Stimulated activated CD4-positive, alpha-beta T cell treated with anti-CD3 and anti-CD28 coated beads, Interleukin-2, amount 100 ng/mL, for 4 hours (primary cell): Measurements from ENCODE around the gene SNAPC2.
A peak's percentile ranks its signal among the peaks of the same experiment; 100 is the strongest.

Source experiments
- DNase-seq: peaks from one replicate; pipeline ENCODE4 v3.0.0-alpha.2; 2020; ENCODE audit warnings: low read depth

The SNAPC2 gene, protein sequence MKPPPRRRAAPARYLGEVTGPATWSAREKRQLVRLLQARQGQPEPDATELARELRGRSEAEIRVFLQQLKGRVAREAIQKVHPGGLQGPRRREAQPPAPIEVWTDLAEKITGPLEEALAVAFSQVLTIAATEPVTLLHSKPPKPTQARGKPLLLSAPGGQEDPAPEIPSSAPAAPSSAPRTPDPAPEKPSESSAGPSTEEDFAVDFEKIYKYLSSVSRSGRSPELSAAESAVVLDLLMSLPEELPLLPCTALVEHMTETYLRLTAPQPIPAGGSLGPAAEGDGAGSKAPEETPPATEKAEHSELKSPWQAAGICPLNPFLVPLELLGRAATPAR

DNA sequence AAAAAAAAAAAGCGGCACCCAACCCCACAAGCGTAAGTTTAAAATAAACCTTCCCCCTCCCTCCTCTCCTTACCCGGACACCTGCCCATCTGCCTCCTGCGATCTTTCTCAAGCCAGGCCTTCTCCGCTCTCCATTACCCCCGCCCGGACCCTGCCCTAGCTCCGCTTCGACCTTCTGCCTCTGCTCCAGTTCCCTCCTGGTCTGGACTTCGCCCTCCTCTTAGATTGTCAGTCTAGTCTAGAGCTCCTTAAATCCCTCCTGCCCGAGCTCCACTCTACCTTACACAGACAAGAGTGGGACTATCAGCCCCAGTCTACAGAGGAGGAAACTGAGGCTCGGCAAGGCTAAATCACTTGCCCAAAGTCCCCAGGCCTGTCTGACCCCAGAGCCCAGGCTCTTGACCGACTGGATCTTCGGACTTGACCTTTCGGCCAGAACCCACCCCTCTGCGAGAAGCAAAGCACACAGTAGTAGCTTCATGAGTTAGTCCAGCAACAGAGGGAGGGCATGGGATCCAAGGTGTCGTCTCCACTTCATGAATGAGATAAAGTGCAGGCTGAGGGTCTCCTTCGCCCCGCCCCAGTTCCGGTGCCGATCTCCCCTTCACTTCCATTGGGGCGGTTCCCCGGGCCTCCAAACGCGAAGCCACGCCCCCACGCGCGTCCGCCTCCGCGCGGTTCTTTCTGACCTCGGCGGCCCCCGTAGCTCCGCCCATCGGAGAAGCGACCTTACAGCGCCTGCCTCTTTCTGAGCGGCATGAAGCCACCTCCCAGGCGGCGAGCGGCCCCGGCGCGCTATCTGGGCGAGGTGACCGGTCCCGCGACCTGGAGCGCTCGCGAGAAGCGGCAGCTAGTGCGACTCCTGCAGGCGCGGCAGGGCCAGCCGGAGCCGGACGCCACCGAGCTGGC lies at the start of gene SNAPC2:
Gene SNAPC2 (plus strand): TSS at position 729 of the 909 bp plus-strand sequence. CDS start 29 bp downstream, at position 758.
- peak; percentile 96 for DNase-seq

DNA sequence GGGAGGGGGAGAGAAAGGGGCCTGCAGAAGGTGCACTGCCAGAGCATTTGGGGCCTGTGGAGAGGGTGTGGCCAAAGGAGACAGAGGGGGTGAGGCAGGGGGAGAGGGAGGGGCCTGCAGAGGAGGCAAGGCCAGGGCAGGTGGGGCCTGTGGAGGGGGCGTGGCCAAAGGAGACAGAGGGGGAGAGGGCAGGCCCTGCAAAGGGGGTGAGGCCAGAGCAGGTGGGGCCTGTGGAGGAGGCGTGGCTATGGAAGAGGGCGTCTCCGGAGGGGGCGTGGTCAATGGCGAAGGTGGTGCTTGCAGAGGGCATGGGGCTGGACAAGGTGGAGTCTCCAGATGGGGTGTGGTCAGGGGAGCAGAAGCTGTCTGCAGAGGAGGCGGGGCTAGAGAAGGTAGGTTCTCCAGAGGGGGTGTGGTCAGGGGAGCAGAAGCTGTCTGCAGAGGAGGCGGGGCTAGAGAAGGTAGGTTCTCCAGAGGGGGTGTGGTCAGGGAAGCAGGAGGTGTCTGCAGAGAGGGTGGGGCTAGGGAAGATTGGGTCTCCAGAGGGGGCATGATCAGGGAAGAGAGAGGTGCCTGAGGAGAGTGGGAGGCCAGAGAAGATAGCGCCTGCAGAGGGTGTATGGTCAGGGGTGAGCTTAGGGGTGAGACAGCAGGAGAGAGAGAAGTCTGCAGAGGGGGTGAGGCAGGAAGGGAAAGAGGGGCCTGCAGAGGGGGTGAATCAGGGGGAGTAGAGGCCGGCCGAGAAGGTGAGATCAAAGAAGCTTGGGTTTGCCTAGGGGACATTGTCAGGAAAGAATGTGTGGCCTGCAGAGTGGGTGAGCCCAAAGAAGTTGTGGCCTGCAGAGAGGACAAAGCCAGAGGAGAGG lies 49.3 kb upstream of the SNAPC2 start:
- DNase-seq: no peak

DNA sequence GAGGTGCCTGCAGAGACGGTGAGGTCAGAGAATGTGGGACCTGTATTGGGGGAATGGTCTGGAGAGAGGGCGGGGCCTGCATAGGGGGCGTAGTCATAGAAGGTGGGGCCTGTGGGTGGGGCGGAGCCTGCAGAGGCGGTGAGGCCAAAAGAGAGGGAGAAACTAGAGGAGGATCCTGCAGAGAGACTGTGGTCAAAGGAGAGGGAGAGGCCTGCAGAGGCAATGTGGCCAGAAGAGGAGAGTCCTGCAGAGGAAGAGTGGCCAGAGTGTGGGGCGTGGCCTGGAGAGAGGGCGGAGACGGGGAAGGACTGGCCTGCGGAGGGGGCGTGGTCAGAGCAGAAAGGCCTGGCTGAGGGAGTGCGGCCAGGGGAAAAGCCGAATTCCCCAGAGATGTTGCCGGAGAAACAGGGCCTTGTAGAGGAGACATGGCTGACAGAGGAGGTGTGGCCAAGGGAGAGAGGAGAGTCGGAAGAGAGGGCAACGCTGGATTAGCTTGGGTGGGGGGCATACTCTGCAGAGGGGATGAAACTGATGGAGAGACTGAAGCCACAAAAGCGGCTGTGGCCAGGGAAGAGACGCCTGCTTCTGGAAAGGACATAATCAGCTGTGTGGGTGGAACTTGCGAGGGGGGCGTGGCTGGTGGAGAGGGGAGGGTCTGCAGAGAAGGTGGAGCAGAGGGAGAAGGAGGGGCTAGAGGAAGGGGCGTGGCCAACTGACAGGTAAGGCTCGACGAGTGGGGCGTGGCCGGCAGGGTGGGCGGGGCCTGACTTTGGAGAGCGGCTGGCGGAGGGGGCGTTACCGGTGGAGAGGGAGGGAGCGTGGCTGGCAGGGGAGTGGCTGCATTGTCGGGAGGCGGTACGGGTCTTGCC lies 48.5 kb upstream of the SNAPC2 start:
- peak; percentile 72 for DNase-seq

DNA sequence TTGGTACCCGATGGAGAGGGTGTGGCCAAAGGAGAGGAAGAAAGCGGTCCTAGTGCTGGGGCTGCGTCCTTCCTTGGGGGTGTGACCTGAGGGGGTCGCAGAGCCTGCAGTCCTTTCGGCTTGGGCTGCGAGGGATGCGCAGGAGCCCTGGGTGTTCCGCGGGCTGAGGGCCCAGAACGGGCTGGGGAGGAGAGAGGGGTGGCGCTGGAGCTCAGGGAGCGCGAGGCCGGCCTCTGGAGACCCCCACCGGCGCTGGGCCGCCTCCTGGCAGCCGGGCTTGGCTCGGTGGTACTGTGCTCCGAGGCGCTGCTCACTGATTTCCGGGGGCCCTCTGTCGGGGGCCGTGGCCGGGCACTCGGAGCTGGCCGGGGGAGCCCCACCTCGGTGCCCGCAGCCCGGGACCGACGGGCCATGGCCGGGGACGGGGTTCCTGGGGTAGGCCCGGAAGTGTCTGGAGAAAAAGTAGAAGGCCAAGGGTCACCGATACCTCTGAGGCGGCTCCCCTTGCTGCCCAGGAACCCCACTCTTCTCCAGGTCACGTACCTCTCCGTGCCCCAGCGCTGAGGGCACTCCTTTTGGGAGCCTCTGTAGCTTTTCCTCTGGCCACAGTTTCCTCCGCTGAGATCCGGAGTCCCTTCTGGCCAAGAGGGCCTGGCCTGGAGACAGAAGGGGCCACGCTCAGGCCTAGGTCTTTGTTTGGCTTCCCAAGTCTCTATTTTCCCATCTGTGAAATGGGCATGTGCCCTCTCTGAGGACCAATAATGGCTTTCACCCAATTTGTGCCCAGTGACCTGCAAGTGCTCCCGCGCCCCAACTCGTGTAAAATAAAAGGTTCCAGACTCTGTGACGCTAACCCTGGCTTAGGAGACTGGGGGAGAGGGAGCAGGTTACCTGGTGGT lies 47.6 kb upstream of the SNAPC2 start:
- DNase-seq: no peak

DNA sequence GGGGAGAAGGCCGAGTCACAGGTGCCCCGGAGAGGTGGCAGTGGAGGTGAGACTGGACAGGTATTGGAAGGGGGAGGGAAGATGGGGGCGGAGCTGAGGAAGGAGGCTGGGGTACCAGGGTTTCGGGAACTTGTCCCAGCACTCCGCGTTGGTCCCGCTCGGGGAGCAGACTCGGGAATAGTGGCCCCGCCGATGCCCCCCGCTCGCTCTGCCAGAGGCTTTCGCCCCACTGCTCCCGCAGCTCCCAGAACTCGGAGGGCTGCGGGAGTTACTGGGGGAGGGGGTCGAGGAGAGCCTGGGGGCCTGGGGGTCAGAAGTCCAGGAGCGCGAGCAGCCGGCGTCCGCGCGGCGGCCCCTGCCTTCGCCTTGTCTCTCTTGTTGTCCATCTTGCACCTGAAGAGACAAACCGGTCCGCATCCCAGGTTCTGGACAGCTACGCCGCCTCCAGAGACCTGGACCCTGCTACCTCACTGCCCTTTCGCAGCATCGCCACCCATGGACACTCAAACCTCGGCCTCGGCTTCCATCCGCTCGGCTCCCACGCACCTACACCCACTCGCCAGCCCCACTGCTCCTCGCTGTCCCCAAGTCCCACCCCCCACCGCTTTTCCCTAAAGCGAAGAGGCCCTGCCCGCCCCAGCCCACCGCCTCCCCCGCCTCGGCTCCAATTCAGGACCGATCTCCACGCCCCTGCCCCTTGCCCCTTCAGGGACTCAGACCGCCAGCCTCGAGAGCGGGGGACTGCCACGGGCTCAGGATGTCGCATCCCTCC lies 46.6 kb upstream of the SNAPC2 start:
- DNase-seq: no peak

DNA sequence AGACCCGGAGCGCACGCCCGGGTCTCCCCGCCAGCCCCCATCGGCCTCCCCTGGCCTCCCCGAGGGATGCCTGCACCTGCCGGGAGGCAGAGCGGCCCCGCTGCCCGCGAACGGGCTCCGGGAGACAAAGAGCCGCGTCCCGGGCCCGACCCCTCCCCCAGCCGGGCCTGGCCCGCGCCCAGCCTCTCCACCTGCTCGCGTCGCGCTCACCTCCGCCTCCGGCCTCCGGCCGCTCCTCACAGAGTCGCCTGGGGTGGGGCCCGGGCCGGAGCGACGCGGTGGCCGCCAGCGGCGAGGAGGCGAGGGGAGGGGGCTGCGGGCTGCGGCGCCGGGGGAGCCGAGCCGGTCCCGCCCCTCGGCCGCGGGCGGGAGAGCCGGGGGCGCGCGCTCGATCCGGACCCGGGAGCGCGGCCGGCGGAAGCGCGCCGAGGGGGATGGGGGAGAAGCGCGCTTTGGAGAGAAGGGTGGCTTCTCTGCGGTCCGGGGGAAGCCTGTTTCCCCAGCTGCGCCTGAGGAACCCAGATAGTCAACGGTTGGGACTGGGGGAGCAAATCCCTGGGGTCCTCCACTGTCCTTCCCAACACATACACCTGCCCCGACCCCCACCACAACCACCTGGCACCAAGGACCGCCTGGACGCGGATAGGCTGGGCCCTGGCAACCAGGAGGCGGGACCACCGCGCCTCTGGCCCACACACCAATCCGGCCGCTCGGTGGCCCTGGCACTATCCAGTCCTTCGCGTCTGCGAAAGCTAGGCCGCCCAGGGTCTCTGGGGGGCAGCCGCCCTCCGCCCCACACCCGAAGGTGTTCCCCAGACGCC lies 45.9 kb upstream of the SNAPC2 start, which contains the start of gene PRR36:
Gene PRR36 (minus strand): TSS at position 315 of the 821 bp plus-strand sequence. CDS start 701 bp downstream, outside the sequence.
- DNase-seq: no peak

DNA sequence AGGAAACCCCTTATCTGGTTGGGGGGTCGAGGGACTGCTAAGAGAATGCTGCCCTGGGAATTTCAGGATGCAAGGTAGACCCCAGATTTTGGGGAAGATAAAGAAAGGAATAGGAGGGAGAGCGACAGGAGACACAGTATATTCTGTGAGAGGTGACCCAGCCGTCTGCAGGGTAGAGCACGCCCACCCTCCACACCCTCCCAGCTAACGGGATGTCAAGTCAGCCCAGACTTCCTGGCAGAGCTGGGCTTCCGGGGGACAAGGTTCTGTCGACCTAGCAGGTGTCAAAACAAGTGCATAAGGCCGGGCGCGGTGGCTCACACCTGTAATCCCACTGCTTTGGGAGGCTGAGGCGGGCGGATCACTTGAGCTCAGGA lies 45.3 kb upstream of the SNAPC2 start:
- DNase-seq: no peak

DNA sequence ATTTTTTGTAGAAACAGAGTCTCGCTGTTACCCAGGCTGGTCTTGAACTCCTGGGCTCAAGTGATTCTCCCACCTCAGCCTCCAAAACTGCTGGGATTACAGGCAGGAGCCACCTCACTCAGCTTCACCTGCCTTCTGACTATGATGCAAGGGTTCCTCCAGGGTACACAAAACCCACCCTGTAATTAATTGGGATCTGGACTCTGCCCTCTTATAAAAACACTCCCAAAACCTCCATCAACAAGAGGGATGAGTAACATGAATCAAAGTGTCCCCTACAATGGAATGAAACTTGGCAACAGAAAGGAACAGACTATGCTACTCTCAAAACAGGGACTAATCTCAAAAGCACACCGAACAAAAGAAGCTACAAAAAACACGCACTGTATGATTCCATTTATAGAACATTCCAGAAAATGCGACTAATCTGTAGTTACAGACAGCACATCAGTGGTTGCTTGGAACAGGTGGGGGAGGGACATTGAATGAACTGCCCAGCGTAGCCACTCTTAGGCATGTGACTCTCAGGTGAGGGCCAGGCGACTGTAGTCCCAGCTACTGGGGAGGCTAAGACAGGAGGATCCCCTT lies 42.8 kb upstream of the SNAPC2 start:
- DNase-seq: no peak

DNA sequence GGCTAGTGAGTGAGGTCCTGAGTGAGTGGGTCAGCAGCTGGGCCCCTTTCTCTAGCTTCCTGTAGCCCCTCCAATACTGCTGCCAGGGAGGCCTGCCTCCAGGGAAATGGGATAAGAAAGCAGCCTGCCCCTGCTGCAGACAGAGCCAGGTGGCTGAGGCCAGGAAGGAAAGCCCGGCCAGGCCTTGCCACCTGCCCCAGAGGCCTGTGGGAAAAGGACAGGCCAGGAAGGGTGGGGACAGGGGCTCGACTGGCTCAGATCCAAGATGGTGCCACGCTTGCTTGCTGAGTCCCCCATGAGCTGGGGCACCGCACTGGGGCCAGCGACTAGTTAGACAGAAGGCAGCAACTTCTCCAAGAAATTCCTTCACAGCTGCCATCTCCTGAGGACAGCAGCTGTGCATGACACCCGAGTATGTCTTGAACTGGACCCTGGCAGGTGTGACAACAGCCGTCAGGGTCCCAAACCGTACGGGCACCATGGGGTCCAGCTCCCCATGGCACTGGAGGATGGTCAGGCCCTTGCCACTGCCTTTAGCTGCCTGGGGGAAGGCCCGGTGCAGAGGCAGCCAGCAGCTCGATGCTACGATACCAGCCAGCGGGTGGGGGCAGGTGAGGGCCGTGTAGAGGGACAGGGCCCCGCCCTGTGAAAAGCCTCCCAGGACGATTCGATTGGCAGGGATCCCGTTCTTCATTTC lies 40.9 kb upstream of the SNAPC2 start:
- DNase-seq: no peak

DNA sequence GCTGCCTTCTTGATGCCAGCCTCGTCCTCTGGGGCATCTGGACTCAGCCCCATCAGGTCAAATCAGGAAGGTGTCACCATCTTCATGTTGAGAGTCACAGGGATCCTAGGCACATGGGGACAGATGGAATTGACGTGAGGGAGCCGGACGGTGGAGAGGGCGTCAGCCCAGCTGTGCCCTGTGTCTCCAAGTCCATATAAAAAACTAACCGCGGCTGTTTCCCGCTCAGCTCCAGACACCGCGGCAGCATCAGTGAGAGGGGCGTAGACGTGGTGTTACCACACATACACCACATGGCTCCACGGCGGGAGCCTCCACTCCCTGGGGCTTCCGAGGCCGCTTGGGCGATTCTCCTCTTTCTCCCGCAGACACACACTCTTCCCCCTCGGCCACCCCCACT lies 40.3 kb upstream of the SNAPC2 start:
- no peak for DNase-seq

DNA sequence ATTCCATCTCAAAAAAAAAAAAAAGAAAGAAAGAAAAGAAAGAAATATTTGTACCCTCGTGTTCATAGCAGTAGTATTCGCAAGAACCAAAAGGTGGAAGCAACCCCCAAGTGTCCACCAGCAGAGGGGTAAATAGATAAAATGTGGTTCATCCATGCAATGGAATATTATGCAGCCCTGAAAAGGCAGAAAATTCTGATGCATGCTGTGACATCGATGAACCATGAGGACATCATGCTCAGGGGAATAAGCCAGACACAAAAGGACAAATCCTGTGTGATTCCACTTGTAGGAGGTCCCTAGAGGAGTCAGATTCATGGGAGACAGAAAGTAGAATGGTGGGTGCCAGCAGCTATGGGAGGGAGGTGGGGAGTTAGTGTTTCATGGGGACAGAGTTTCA lies 38.2 kb upstream of the SNAPC2 start:
- DNase-seq: no peak

DNA sequence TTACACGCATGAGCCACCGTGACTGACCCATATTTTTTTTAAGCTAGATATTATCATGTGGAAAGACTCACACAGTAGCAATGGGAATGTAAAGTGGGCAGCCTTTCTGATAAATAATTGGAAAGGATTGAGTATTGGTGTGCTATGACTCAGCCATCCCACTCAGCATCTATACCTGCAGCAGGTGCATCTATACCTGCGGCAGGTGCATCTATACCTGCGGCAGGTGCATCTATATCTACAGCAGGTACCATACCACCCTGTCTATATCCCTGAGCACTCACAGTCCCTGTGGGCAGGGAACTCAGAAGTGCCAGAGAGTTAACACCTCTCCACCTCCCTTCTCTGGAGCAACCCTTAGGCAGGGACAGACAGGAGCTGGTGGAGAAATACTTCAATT lies 37.0 kb upstream of the SNAPC2 start:
- no peak for DNase-seq

DNA sequence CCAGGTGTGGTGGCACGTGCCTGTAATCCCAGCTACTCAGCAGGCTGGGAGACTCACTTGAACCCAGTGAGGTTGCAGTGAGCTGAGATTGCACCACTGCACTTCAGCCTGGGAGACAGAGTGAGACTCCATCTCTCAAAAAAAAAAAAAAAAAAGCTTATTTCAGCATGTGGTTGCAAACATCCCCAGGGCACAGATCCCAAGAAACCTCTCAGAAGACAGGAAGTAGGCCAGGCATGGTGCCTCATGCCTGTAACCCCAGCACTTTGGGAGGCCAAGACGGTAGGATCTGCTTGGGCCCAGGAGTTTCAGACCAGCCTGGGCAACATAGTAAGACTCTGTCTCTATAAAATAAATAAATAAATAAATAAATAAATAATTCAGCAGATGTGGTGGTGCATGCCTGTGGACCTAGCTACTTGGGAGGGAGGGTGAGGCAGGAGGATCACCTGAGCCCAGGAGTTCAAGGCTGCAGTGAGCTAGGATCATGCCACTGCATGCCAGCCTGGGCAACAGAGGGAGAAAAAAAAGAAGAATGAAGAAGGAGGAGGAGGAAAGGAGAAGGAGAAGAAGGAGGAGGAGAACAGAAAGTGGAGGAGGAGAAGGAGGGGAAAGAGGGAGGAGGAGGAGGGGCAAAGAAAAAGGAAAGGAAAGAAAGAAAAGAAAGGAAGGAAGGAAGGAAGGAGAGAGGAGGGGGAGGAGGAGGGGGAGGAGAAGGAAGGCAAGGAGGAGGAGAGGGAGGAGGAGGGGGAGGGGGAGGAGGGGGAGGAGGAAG lies 36.2 kb upstream of the SNAPC2 start:
- DNase-seq: no peak

DNA sequence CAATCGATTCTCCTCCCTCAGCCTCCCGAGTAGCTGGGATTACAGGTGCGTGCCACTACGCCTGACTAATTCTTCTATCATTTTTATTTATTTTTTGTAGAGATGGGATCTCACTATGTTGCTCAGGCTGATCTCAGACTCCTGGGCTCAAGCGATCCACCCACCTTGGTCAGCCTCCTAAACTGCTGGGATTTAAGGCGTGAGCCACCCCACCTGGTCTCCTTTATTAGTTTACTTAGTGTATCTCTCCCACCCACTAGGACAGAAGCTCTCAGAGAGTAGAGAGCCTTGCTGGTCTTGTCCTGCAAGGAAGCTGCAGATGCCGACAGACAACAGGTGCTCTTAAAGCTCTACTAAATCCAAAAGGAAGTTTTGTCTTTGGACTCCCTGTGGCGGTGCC lies 34.3 kb upstream of the SNAPC2 start:
- no peak for DNase-seq

DNA sequence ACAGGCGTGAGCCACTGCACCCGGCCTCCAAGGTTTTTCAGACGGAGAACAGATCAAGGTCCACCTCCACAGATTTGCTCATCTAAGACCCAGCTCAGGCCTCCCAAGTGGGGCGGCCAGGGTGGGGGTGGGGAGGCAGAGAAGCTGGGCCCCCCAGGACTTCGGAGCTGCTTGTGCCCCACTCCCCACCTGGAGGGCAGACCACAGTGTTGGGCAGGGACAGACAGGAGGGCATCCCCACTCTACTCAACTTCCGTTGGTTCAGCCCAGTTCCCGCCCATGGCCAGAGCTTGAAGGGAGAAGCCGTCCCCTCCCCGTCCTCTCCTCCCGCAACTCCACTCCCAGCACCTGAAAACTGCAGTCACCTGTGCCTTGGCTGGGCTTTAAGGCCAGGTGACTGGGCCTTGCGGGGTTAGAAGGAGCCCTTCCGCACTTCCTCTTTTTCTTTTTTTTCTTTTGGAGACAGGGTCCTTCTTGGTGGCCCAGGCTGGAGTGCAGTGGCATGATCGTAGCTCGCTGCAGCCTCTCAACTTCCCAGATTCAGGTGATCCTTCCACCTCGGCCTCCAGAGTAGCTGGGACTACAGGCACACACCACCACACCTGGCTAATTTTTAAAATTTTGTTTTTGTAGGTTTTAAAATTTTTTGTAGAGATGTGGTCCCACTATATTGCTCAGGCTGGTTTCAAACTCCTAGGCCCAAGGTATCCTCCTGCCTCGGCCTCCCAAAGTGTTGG lies 32.6 kb upstream of the SNAPC2 start:
- DNase-seq: no peak
